ENCODE measurements around the gene PYROXD2.

DNA sequence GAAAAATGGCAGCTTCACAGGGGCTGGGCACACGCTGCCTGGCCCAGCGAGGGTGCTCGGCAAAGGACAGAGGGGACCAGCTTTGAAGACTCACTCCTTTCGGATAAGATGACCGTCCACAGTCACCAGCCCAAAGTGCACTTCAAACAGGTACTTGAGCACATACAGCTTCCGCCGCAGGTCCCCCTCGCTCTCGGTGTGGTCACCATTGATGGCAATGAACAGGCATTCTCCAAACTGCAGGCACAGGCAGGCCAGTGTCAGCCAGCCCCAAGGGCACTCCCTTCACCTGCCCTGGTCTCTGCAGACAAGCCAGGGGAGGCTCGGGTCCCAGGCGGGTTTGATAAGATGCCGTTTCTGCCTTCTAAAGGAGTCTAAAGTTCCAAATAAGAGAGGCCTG is 20.2 kb upstream of the PYROXD2 start:
- no peak for TF ChIP-seq POLR2A (IDR thresholded peaks at IDR 0.05)
- TF ChIP-seq, protein P1, sequence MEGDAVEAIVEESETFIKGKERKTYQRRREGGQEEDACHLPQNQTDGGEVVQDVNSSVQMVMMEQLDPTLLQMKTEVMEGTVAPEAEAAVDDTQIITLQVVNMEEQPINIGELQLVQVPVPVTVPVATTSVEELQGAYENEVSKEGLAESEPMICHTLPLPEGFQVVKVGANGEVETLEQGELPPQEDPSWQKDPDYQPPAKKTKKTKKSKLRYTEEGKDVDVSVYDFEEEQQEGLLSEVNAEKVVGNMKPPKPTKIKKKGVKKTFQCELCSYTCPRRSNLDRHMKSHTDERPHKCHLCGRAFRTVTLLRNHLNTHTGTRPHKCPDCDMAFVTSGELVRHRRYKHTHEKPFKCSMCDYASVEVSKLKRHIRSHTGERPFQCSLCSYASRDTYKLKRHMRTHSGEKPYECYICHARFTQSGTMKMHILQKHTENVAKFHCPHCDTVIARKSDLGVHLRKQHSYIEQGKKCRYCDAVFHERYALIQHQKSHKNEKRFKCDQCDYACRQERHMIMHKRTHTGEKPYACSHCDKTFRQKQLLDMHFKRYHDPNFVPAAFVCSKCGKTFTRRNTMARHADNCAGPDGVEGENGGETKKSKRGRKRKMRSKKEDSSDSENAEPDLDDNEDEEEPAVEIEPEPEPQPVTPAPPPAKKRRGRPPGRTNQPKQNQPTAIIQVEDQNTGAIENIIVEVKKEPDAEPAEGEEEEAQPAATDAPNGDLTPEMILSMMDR (IDR thresholded peaks at IDR 0.05): no peak
